ENCODE data around the gene FGF8. TPM values are rescaled to one million over a fixed set of nuclear protein-coding genes. Genes with fewer than 3 reads are reported as not detected.

FGF8 gene
- total RNA-seq, 1 experiment from 2014 or later: not detected

DNA sequence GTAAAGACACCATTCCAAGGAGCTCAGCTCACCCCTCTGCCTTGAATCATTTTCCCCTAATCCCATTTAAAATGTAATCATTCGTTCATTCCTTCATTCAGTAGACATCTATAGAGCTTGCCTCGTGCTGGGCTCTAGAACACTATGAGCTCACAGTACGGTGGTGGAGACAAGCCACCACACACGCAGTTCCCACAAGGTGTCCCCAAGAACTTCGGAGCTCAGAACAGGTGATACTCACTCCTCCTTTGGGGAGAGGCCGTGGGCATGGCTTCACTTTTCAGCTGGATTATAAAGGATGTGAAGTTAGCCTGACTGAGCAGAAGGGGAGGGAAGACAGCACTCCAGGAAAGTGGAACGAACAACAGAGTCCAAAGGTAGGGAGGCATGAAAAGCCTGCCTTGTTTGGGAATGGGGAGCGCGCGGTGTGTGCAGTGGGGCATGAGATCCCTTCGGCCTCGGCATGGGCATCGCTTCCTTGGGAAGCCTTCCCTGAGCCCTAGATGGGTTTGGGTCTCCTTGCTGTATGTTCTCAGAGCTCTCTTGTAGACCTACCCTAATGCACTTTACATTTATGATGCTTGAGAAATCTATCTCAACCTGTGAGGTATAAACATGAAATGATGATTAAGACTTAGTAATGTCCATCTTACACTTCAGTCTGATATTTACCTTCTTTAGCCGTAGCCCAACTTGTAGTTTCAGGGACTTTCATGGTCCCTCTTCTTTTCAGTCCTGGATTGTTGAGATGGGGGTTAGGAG lies 43.1 kb upstream of the FGF8 start:
- BruUV-seq (replicated peaks): TSS peak; percentile 51

DNA sequence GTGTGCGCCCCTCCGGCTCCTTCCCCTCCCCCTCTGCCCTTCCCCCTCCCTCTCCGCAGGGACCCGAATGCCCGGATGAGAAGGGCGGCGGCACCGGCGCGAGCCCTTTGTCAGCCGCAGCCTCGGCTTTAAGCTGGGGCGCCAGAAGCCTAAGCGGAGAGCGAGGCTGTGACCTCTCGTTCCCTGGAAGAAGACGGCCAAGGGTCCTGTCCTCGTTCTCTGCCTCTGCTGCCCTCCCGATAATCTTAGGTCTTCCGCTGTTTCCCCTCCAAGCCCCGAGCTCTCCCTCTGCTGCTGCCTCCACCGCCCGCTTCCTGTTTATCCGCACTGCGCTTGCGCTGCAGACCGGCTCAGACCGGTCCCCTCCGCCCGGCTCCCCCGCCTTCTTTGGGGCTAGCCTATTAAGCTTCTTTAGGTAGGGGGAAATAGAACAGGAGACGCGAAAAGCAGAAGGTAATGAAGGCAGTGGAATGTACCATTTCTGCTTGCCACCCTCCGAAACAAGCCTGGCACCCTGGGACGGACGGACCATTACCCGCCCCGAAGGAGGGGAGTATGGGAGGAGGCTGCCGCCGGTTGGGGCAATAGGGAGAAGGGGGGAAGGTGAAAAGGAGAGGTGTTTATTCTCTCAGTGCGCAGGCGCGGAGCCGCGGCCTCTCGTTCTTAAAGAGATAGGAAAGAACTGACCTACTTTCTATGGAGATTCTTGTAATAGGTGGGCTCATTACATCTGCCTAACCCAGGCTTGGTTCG lies 42.4 kb upstream of the FGF8 start, which contains the start of gene OGA:
Gene OGA (minus strand): TSS at position 326 of the 753 bp plus-strand sequence. CDS start 422 bp downstream, outside the sequence.
- H3K27me3 ChIP-seq (ENCODE audit: low read length): no peaks in the 10 kb centered on the region
- TSS peak; percentile 36 for BruUV-seq (replicated peaks)
- POLR2A ChIA-PET (ENCODE audit: unreplicated experiment): no interaction called here
- CTCF ChIA-PET: interaction anchor here (0.5 to 1.5 kb wide), 3 partner anchors 22 to 310 kb away, joined by 4 to 7 read pairs (median 4); no protein-coding TSS in a partner anchor
- peak within 1 kb of the TSS; percentile 99 for H3K4me2 ChIP-seq (ENCODE audit: low read length)
- TF ChIP-seq, protein P1, sequence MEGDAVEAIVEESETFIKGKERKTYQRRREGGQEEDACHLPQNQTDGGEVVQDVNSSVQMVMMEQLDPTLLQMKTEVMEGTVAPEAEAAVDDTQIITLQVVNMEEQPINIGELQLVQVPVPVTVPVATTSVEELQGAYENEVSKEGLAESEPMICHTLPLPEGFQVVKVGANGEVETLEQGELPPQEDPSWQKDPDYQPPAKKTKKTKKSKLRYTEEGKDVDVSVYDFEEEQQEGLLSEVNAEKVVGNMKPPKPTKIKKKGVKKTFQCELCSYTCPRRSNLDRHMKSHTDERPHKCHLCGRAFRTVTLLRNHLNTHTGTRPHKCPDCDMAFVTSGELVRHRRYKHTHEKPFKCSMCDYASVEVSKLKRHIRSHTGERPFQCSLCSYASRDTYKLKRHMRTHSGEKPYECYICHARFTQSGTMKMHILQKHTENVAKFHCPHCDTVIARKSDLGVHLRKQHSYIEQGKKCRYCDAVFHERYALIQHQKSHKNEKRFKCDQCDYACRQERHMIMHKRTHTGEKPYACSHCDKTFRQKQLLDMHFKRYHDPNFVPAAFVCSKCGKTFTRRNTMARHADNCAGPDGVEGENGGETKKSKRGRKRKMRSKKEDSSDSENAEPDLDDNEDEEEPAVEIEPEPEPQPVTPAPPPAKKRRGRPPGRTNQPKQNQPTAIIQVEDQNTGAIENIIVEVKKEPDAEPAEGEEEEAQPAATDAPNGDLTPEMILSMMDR (conservative IDR thresholded peaks at IDR 0.05; ENCODE audit: low read depth, low read length): no peak
- TF ChIP-seq EZH2phosphoT487 (IDR thresholded peaks at IDR 0.05; ENCODE audit: borderline replicate concordance, low read length) (no peak), EZH2 (IDR thresholded peaks at IDR 0.05; ENCODE audit: low read length, unreplicated experiment) (no peak)
- intact Hi-C loops (cut with micrococcal nuclease): loop anchor here (1.0 kb wide), 1 partner anchor 12 kb away; no protein-coding TSS in a partner anchor
- peak; percentile 95 for DNase-seq
- peaks cover 50% of the 10 kb centered on the region for H3K79me2 ChIP-seq (ENCODE audit: low read length)
- ATAC-seq: peak; percentile 86
- H3K36me3 ChIP-seq (ENCODE audit: low read depth, low read length): 0 out of 2 replicates have a peak, but pooled peaks cover 2% of the 10 kb centered on the region
- H3K9me2 ChIP-seq (replicated peaks; ENCODE audit: low read length): no peaks in the 10 kb centered on the region
- H2AFZ ChIP-seq (ENCODE audit: low read length): peak within 1 kb of the TSS; percentile 90
- H3K27ac ChIP-seq (ENCODE audit: low read length): peak within 1 kb of the TSS; percentile 53
- H4K20me1 ChIP-seq (ENCODE audit: low read length): peaks cover 40% of the 10 kb centered on the region
- H3K9me3 ChIP-seq (ENCODE audit: low read length): no peaks in the 10 kb centered on the region
- H3F3A ChIP-seq (ENCODE audit: low read length, unreplicated experiment): no peaks in the 10 kb centered on the region
- peak within 1 kb of the TSS; percentile 99 for H3K4me3 ChIP-seq (ENCODE audit: low read length)
- peak within 1 kb of the TSS; percentile 94 for H3K9ac ChIP-seq (ENCODE audit: low read length)
- H3K4me1 ChIP-seq (ENCODE audit: insufficient read depth, low read length): peaks cover 21% of the 10 kb centered on the region

More for the DNA sequence above, 43.1 kb upstream of the FGF8 start:
- Histone ChIP-seq H3K36me3 (ENCODE audit: low read depth, low read length) (no peaks in the 10 kb centered on the region), H3K4me2 (ENCODE audit: low read length) (peak overlapping the region; percentile 94), H3K27ac (ENCODE audit: low read length) (peak overlapping the region; percentile 50), H3K4me1 (ENCODE audit: insufficient read depth, low read length) (peaks cover 21% of the 10 kb centered on the region), H3K27me3 (ENCODE audit: low read length) (no peaks in the 10 kb centered on the region), H3K4me3 (ENCODE audit: low read length) (peak overlapping the region; percentile 99), H4K20me1 (ENCODE audit: low read length) (peaks cover 33% of the 10 kb centered on the region), H3K9me2 (replicated peaks; ENCODE audit: low read length) (no peaks in the 10 kb centered on the region), H3K9me3 (ENCODE audit: low read length) (no peaks in the 10 kb centered on the region), H3K9ac (ENCODE audit: low read length) (peak overlapping the region; percentile 54), H3F3A (ENCODE audit: low read length, unreplicated experiment) (no peaks in the 10 kb centered on the region), H3K79me2 (ENCODE audit: low read length) (peaks cover 42% of the 10 kb centered on the region), H2AFZ (ENCODE audit: low read length) (peak overlapping the region; percentile 90)
- TF ChIP-seq EZH2phosphoT487 (IDR thresholded peaks at IDR 0.05; ENCODE audit: borderline replicate concordance, low read length): no peak
- no peak for TF ChIP-seq EZH2 (IDR thresholded peaks at IDR 0.05; ENCODE audit: low read length, unreplicated experiment)
- TF ChIP-seq, protein P1 (conservative IDR thresholded peaks at IDR 0.05; ENCODE audit: low read depth, low read length): no peak
- intact Hi-C loops (cut with micrococcal nuclease): loop anchor here (1.0 kb wide), 1 partner anchor 11 kb away; no protein-coding TSS in a partner anchor
- CTCF ChIA-PET: interaction anchor here (1.5 kb wide), 1 partner anchor 38 kb away, joined by 4 read pairs; no protein-coding TSS in a partner anchor
- POLR2A ChIA-PET (ENCODE audit: unreplicated experiment): no interaction called here
- ATAC-seq: peak; percentile 39
- DNase-seq: peak; percentile 14
